HT-29 (cell line): ENCODE measurements around the gene RANBP9. TPM values are rescaled to one million over a fixed set of nuclear protein-coding genes. Genes with fewer than 3 reads are reported as not detected.

Experiments
- total RNA-seq: library from RNA; depleted of rRNA; stranded (reverse); fragments of >200 nt; shearing (Covaris generic); gene quantifications from 2 replicates; pipeline ENCODE4 v1.2.3, GENCODE V29; 2014; rRNA removed

Gene RANBP9
- total RNA-seq, 1 experiment from 2014 or later = 13.0 TPM

Other genes starting within 250 kb of the RANBP9 start
- gene GFOD1, start 224.2 kb downstream of the RANBP9 start, total RNA-seq = 13.3 and 13.5 TPM in 2 replicates
- 7.4 and 8.3 TPM in 2 replicates for gene SIRT5, start 137.2 kb downstream of the RANBP9 start, total RNA-seq
- 54.9 and 71.6 TPM in 2 replicates for gene NOL7, start 96.5 kb downstream of the RANBP9 start, total RNA-seq
- 20.2 and 29.2 TPM in 2 replicates for gene MCUR1, start 102.7 kb upstream of the RANBP9 start, total RNA-seq
- not detected in 2 replicates for gene RNF182, start 213.1 kb upstream of the RANBP9 start, total RNA-seq